Parathyroid adenoma (tissue), 2 donors: ENCODE results near the gene RAPGEF1.

Source experiments
- H2AFZ ChIP-seq: fragments of 300-600 bp; sonication (generic); one replicate; pipeline ENCODE4 v1.7.0; 2017; ENCODE audit warnings: antibody characterized with exemption, mild to moderate bottlenecking
- H3K27ac ChIP-seq: fragments of 300-600 bp; sonication (generic); one replicate; pipeline ENCODE4 v1.7.0; 2017
- H3K27me3 ChIP-seq: fragments of 300-600 bp; sonication (generic); one replicate; pipeline ENCODE4 v1.7.0; 2017; ENCODE audit warnings: low read length; ENCODE audit not compliant: control insufficient read depth, insufficient read depth
- H3K36me3 ChIP-seq: fragments of 300-600 bp; sonication (generic); one replicate; pipeline ENCODE4 v1.7.0; 2017; ENCODE audit warnings: low read length; ENCODE audit not compliant: control insufficient read depth, insufficient read depth
- H3K4me1 ChIP-seq: fragments of 300-600 bp; sonication (generic); one replicate; pipeline ENCODE4 v1.7.0; 2017; ENCODE audit warnings: control low read depth
- H3K4me2 ChIP-seq: fragments of 300-600 bp; sonication (generic); one replicate; pipeline ENCODE4 v1.7.0; 2017; ENCODE audit warnings: low read length
- H3K4me3 ChIP-seq: fragments of 300-600 bp; sonication (generic); one replicate; pipeline ENCODE4 v1.7.0; 2017; ENCODE audit warnings: low read depth, low read length
- H3K79me2 ChIP-seq: fragments of 300-600 bp; sonication (generic); one replicate; pipeline ENCODE4 v1.7.0; 2017; ENCODE audit warnings: control low read depth
- H3K9ac ChIP-seq: fragments of 300-600 bp; sonication (generic); one replicate; pipeline ENCODE4 v1.7.0; 2017; ENCODE audit warnings: mild to moderate bottlenecking
- H3K9me3 ChIP-seq: fragments of 300-600 bp; sonication (generic); one replicate; pipeline ENCODE4 v1.7.0; 2017; ENCODE audit warnings: low read length; ENCODE audit not compliant: control insufficient read depth
- CTCF ChIP-seq: fragments of 300-600 bp; sonication (generic); IDR thresholded peaks from one replicate; pipeline ENCODE4 v1.7.0; 2017; ENCODE audit warnings: antibody characterized with exemption, mild to moderate bottlenecking
- donor health status: primary hyperparathyroidism.

Gene RAPGEF1

GRCh38 chr9:131781069-131781468, 41.2 kb upstream of the RAPGEF1 start:
- H3K79me2 ChIP-seq: no peaks in the 10 kb centered on the region
- no peaks in the 10 kb centered on the region for H3K36me3 ChIP-seq

GRCh38 chr9:131776473-131776872, 36.6 kb upstream of the RAPGEF1 start:
- Histone ChIP-seq H3K4me1 (no peaks in the 10 kb centered on the region), H3K9ac (no peak overlapping the region), H3K27ac (no peak overlapping the region), H3K9me3 (no peaks in the 10 kb centered on the region), H3K4me3 (no peak overlapping the region), H3K79me2 (no peaks in the 10 kb centered on the region), H3K4me2 (no peak overlapping the region), H2AFZ (no peak overlapping the region), H3K36me3 (no peaks in the 10 kb centered on the region), H3K27me3 (no peaks in the 10 kb centered on the region)
- TF ChIP-seq CTCF: no peak

More at GRCh38 chr9:131781069-131781468, 41.2 kb upstream of the RAPGEF1 start:
- no peak overlapping the region for H3K9ac ChIP-seq
- no peak overlapping the region for H3K27ac ChIP-seq
- no peaks in the 10 kb centered on the region for H3K9me3 ChIP-seq
- H3K4me2 ChIP-seq: no peak overlapping the region
- H3K27me3 ChIP-seq: no peaks in the 10 kb centered on the region
- H3K4me1 ChIP-seq: no peaks in the 10 kb centered on the region
- no peak overlapping the region for H3K4me3 ChIP-seq
- H2AFZ ChIP-seq: no peak overlapping the region
- TF ChIP-seq CTCF: no peak

- H3K4me1 ChIP-seq: no peaks in the 10 kb centered on the region
- H3K36me3 ChIP-seq: no peaks in the 10 kb centered on the region
- H3K27me3 ChIP-seq: no peaks in the 10 kb centered on the region
- H2AFZ ChIP-seq: no peak overlapping the region
- TF ChIP-seq CTCF: no peak
- no peak overlapping the region for H3K9ac ChIP-seq
- H3K4me2 ChIP-seq: no peak overlapping the region
- H3K4me3 ChIP-seq: no peak overlapping the region
- no peaks in the 10 kb centered on the region for H3K9me3 ChIP-seq
- no peak overlapping the region for H3K27ac ChIP-seq
- H3K79me2 ChIP-seq: no peaks in the 10 kb centered on the region
Observed at GRCh38 chr9:131776036-131776435, 36.2 kb upstream of the RAPGEF1 start.

- Histone ChIP-seq H3K9ac (no peak overlapping the region), H3K4me2 (no peak overlapping the region), H3K36me3 (no peaks in the 10 kb centered on the region), H3K9me3 (no peaks in the 10 kb centered on the region), H3K4me3 (no peak overlapping the region), H3K27ac (no peak overlapping the region), H3K27me3 (no peaks in the 10 kb centered on the region), H3K79me2 (no peaks in the 10 kb centered on the region), H3K4me1 (no peaks in the 10 kb centered on the region), H2AFZ (no peak overlapping the region)
- no peak for TF ChIP-seq CTCF
Observed at GRCh38 chr9:131774636-131775035, 34.8 kb upstream of the RAPGEF1 start.

- Histone ChIP-seq H3K36me3 (no peaks in the 10 kb centered on the region), H3K4me3 (no peak overlapping the region), H3K9ac (no peak overlapping the region), H3K4me1 (no peaks in the 10 kb centered on the region), H3K27me3 (no peaks in the 10 kb centered on the region), H3K4me2 (no peak overlapping the region), H3K27ac (no peak overlapping the region), H2AFZ (no peak overlapping the region), H3K9me3 (no peaks in the 10 kb centered on the region), H3K79me2 (no peaks in the 10 kb centered on the region)
- TF ChIP-seq CTCF: no peak
Observed at GRCh38 chr9:131773911-131774379, 34.1 kb upstream of the RAPGEF1 start.
